H9 (cell line): Measurements from ENCODE around the gene PCSK6. TPM values are rescaled to one million over a fixed set of nuclear protein-coding genes. Genes with fewer than 3 reads are reported as not detected.

Experiments used
- DNase-seq: peaks from one replicate; pipeline ENCODE4 v3.0.0-alpha.2; 2017
- H2AFZ ChIP-seq: one replicate; pipeline ENCODE4 v1.6.1; 2013; ENCODE audit warnings: mild to moderate bottlenecking, low read length, control low read depth, moderate library complexity
- H2AK5ac ChIP-seq: 2 replicates; pipeline ENCODE4 v1.6.1; 2013; ENCODE audit warnings: low read length, control low read depth, mixed read lengths; ENCODE audit not compliant: insufficient read length
- H2BK120ac ChIP-seq: one replicate; pipeline ENCODE4 v1.6.1; 2013; ENCODE audit warnings: low read depth, mild to moderate bottlenecking, low read length, control low read depth, inconsistent platforms; ENCODE audit not compliant: poor library complexity, severe bottlenecking
- H2BK12ac ChIP-seq: 2 replicates; pipeline ENCODE4 v1.6.1; 2013; ENCODE audit warnings: low read length, control low read depth, mixed read lengths, low read depth; ENCODE audit not compliant: insufficient read length
- H2BK15ac ChIP-seq: 2 replicates; pipeline ENCODE4 v1.6.1; 2013; ENCODE audit warnings: low read depth, low read length, control low read depth
- H2BK20ac ChIP-seq: one replicate; pipeline ENCODE4 v1.6.1; 2013; ENCODE audit warnings: low read depth, mild to moderate bottlenecking, low read length, control low read depth, inconsistent platforms; ENCODE audit not compliant: poor library complexity, severe bottlenecking
- H2BK5ac ChIP-seq: 2 replicates; pipeline ENCODE4 v1.6.1; 2013; ENCODE audit warnings: low read length, control low read depth, mixed read lengths; ENCODE audit not compliant: insufficient read length
- H3K14ac ChIP-seq: 2 replicates; pipeline ENCODE4 v1.6.1; 2013; ENCODE audit warnings: low read length, control low read depth; ENCODE audit not compliant: insufficient read depth
- H3K18ac ChIP-seq: 2 replicates; pipeline ENCODE4 v1.6.1; 2013; ENCODE audit warnings: low read depth, mild to moderate bottlenecking, mixed read lengths, low read length, control low read depth; ENCODE audit not compliant: insufficient read length
- H3K23ac ChIP-seq: 2 replicates; pipeline ENCODE4 v1.6.1; 2013; ENCODE audit warnings: low read length, control low read depth, mixed read lengths, low read depth; ENCODE audit not compliant: insufficient read length
- H3K23me2 ChIP-seq: 2 replicates; pipeline ENCODE4 v1.6.1; 2013; ENCODE audit warnings: low read depth, mild to moderate bottlenecking, mixed read lengths, low read length, control low read depth; ENCODE audit not compliant: insufficient read length, poor library complexity, severe bottlenecking
- H3K27ac ChIP-seq: 2 replicates; pipeline ENCODE4 v1.5.1; 2013; ENCODE audit warnings: low read length, control low read depth, mixed read lengths, low read depth; ENCODE audit not compliant: insufficient read length
- H3K27me3 ChIP-seq: 2 replicates; pipeline ENCODE4 v1.6.1; 2013; ENCODE audit warnings: low read length, control low read depth, inconsistent platforms; ENCODE audit not compliant: insufficient read depth
- H3K4ac ChIP-seq: 2 replicates; pipeline ENCODE4 v1.6.1; 2013; ENCODE audit warnings: low read depth, mild to moderate bottlenecking, control low read depth, inconsistent platforms, low read length, moderate library complexity
- H3K4me1 ChIP-seq: 2 replicates; pipeline ENCODE4 v1.6.1; 2013; ENCODE audit warnings: low read length, control low read depth, inconsistent platforms; ENCODE audit not compliant: insufficient read depth
- H3K4me2 ChIP-seq: 2 replicates; pipeline ENCODE4 v1.6.1; 2013; ENCODE audit warnings: low read length, control low read depth, mixed read lengths; ENCODE audit not compliant: insufficient read length, insufficient read depth
- H3K56ac ChIP-seq: 2 replicates; pipeline ENCODE4 v1.6.1; 2013; ENCODE audit warnings: low read depth, mild to moderate bottlenecking, mixed read lengths, low read length, control low read depth; ENCODE audit not compliant: insufficient read length
- H3K79me1 ChIP-seq: 2 replicates; pipeline ENCODE4 v1.6.1; 2013; ENCODE audit warnings: low read depth, mild to moderate bottlenecking, moderate library complexity, low read length, control low read depth, inconsistent platforms; ENCODE audit not compliant: insufficient read depth, poor library complexity, severe bottlenecking
- H3K79me2 ChIP-seq: 2 replicates; pipeline ENCODE4 v1.6.1; 2013; ENCODE audit warnings: low read length, control low read depth, inconsistent platforms; ENCODE audit not compliant: insufficient read depth
- H3K9ac ChIP-seq: 2 replicates; pipeline ENCODE4 v1.6.1; 2013; ENCODE audit warnings: low read length, control low read depth, mixed read lengths; ENCODE audit not compliant: insufficient read length; ENCODE audit errors: extremely low read depth
- H3K9me3 ChIP-seq: one replicate; pipeline ENCODE4 v1.6.1; 2013; ENCODE audit warnings: low read depth, low read length, inconsistent platforms; ENCODE audit not compliant: control insufficient read depth
- H3T11ph ChIP-seq: one replicate; pipeline ENCODE4 v1.6.1; 2013; ENCODE audit warnings: mild to moderate bottlenecking, low read length, control low read depth, inconsistent platforms
- H4K20me1 ChIP-seq: one replicate; pipeline ENCODE4 v1.6.1; 2013; ENCODE audit not compliant: control insufficient read depth, insufficient read length, insufficient read depth
- H4K5ac ChIP-seq: 2 replicates; pipeline ENCODE4 v1.6.1; 2013; ENCODE audit warnings: low read depth, mild to moderate bottlenecking, mixed read lengths, low read length, control low read depth; ENCODE audit not compliant: insufficient read length
- H4K8ac ChIP-seq: replicated peaks from 2 replicates; pipeline ENCODE4 v1.6.1; 2013; ENCODE audit warnings: low read length, control low read depth, mixed read lengths, low read depth; ENCODE audit not compliant: insufficient read length
- H4K91ac ChIP-seq: 2 replicates; pipeline ENCODE4 v1.6.1; 2013; ENCODE audit warnings: low read depth, mild to moderate bottlenecking, moderate library complexity, mixed read lengths, low read length, control low read depth; ENCODE audit not compliant: insufficient read length
- H3K27ac Mint-ChIP-seq, 3 experiments: 2 replicates in 2 of 3; 3 replicates in 1 of 3; pipeline ENCODE4 v1.8.0; 2020 to 2021; ENCODE audit warnings: mixed read lengths in 3 of 3, mild to moderate bottlenecking in 1 of 3, moderate library complexity in 1 of 3
- H3K27me3 Mint-ChIP-seq: 2 replicates; pipeline ENCODE4 v1.8.0; 2021; ENCODE audit warnings: low read depth, mild to moderate bottlenecking, moderate library complexity, mixed read lengths
- H3K36me3 Mint-ChIP-seq, 3 experiments: 2 replicates in 2 of 3; 3 replicates in 1 of 3; pipeline ENCODE4 v1.8.0; 2020 to 2021; ENCODE audit warnings: low read depth in 3 of 3, mixed read lengths in 3 of 3; ENCODE audit not compliant: insufficient read depth in 1 of 3
- H3K4me1 Mint-ChIP-seq, 2 experiments: 2 replicates each; pipeline ENCODE4 v1.8.0; 2020; ENCODE audit warnings: mixed read lengths in 2 of 2
- H3K4me3 Mint-ChIP-seq, 2 experiments: 2 replicates in 1 of 2; 3 replicates in 1 of 2; pipeline ENCODE4 v1.8.0; 2020 to 2021; ENCODE audit warnings: mild to moderate bottlenecking in 2 of 2, mixed read lengths in 2 of 2, moderate library complexity in 1 of 2
- H3K9me3 Mint-ChIP-seq, 2 experiments: 2 replicates in 1 of 2; 3 replicates in 1 of 2; pipeline ENCODE4 v1.8.0; 2020; ENCODE audit warnings: mild to moderate bottlenecking in 2 of 2, mixed read lengths in 2 of 2, moderate library complexity in 1 of 2
- WGBS: extraction: QIAGEN DNeasy Blood & Tissue Kit; methylation state at CpG from one replicate; pipeline ENCODE4 v1.1.7; 2013; ENCODE audit warnings: missing lambda C conversion rate, low lambda C conversion rate, mixed read lengths; ENCODE audit not compliant: insufficient read length; ENCODE audit errors: extremely low coverage; 5-methylcytosine and 5-hydroxymethylcytosine counted together
- total RNA-seq: library from RNA; stranded (reverse); gene quantifications from 2 replicates; pipeline ENCODE4 v1.2.1, GENCODE V29; 2021
- TF ChIP-seq, protein P1 (sequence below): fragments of 200-600 bp; sonication (generic); conservative IDR thresholded peaks from 3 replicates; pipeline ENCODE4 v1.8.0; 2021; ENCODE audit warnings: antibody characterized with exemption, mild to moderate bottlenecking

The PCSK6 gene
- total RNA-seq, 1 experiment from 2014 or later = 4.0 TPM

DNA sequence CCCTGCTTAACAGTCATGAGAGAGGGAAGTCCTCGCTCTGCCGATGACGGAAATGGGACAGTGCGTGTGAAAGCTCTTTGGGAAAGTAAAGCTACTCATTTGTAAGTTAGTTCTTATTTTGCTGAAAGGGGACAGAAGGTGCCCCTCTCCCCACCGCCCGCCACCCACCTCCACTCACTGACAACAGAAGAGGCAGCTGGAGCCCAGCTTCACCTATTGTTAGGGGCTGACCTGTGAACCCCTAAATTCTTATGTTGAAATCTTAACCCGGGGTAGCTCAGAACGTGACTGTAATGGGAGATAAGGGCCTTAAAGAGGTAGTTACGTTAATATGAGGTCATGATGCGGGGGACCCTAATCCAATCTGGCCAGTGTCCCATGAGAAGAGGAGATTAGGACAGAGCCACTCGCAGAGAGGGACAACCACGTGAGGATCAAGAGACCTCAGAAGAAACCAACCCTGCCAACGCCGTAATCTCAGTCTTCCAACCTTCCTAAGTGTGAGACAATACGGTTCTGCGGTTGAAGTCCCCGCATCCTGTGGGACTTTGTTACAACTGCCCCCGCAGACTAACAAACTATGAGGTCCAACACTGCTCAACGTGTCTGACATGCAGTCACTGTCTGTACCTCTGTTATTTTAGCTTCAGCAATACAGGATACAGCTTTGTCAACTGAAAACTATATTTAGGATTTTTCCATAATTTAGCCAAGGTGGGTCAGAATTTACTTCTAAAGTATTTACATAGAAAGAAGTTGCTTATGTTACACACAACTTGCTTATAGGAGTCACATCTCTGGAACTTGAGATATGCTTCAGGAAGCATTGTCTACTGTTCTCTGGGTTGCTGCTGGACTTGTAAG, 51.7 kb downstream of the PCSK6 start:
- DNase-seq = no peak
- Histone ChIP-seq H3K79me1 (no peaks in the 10 kb centered on the region), H3K56ac (no peak overlapping the region), H4K5ac (no peak overlapping the region), H3K23me2 (no peaks in the 10 kb centered on the region), H4K8ac (no peak overlapping the region), H4K91ac (no peak overlapping the region), H3K9ac (no peak overlapping the region), H3K4me2 (no peak overlapping the region), H3K4ac (no peak overlapping the region), H2AFZ (no peak overlapping the region), H3K9me3 (no peaks in the 10 kb centered on the region), H3T11ph (no peak overlapping the region), H2BK15ac (no peak overlapping the region), H3K14ac (no peak overlapping the region), H2BK120ac (no peak overlapping the region), H2BK12ac (no peak overlapping the region), H2BK5ac (no peak overlapping the region), H3K4me1 (peaks cover 3% of the 10 kb centered on the region; the same call in 1 of the 2 replicates), H3K23ac (no peak overlapping the region), H2BK20ac (no peak overlapping the region), H3K18ac (no peak overlapping the region), H3K27ac (no peak overlapping the region), H3K79me2 (no peaks in the 10 kb centered on the region), H4K20me1 (no peaks in the 10 kb centered on the region), H2AK5ac (no peak overlapping the region), H3K27me3 (no peaks in the 10 kb centered on the region)
- Mint-ChIP-seq H3K36me3 (no peaks in the 10 kb centered on the region; a peak in 1 of 7 replicates), H3K4me3 (no peak overlapping the region), H3K27me3 (peaks cover 25% of the 10 kb centered on the region), H3K4me1 (peaks cover 27 to 50% of the 10 kb centered on the region in 2 experiments), H3K9me3 (no peaks in the 10 kb centered on the region; a peak in 1 of 5 replicates), H3K27ac (no peak overlapping the region; a peak in 1 of 7 replicates)
- TF ChIP-seq, protein P1, sequence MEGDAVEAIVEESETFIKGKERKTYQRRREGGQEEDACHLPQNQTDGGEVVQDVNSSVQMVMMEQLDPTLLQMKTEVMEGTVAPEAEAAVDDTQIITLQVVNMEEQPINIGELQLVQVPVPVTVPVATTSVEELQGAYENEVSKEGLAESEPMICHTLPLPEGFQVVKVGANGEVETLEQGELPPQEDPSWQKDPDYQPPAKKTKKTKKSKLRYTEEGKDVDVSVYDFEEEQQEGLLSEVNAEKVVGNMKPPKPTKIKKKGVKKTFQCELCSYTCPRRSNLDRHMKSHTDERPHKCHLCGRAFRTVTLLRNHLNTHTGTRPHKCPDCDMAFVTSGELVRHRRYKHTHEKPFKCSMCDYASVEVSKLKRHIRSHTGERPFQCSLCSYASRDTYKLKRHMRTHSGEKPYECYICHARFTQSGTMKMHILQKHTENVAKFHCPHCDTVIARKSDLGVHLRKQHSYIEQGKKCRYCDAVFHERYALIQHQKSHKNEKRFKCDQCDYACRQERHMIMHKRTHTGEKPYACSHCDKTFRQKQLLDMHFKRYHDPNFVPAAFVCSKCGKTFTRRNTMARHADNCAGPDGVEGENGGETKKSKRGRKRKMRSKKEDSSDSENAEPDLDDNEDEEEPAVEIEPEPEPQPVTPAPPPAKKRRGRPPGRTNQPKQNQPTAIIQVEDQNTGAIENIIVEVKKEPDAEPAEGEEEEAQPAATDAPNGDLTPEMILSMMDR = no peak
- WGBS = no CpG with 5 or more reads among the region's 19 CpGs
